ENCODE results near the gene CASK.

Gene CASK, protein sequence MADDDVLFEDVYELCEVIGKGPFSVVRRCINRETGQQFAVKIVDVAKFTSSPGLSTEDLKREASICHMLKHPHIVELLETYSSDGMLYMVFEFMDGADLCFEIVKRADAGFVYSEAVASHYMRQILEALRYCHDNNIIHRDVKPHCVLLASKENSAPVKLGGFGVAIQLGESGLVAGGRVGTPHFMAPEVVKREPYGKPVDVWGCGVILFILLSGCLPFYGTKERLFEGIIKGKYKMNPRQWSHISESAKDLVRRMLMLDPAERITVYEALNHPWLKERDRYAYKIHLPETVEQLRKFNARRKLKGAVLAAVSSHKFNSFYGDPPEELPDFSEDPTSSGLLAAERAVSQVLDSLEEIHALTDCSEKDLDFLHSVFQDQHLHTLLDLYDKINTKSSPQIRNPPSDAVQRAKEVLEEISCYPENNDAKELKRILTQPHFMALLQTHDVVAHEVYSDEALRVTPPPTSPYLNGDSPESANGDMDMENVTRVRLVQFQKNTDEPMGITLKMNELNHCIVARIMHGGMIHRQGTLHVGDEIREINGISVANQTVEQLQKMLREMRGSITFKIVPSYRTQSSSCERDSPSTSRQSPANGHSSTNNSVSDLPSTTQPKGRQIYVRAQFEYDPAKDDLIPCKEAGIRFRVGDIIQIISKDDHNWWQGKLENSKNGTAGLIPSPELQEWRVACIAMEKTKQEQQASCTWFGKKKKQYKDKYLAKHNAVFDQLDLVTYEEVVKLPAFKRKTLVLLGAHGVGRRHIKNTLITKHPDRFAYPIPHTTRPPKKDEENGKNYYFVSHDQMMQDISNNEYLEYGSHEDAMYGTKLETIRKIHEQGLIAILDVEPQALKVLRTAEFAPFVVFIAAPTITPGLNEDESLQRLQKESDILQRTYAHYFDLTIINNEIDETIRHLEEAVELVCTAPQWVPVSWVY

GRCh38 chrX:41923211-41923977 is at the start of gene CASK:
Gene CASK, minus strand, starts transcription at chrX:41923554. Its CDS starts 566 bp downstream, at chrX:41922988.
- peak; percentile 82 for DNase-seq (ENCODE audit: low read depth)

DNA sequence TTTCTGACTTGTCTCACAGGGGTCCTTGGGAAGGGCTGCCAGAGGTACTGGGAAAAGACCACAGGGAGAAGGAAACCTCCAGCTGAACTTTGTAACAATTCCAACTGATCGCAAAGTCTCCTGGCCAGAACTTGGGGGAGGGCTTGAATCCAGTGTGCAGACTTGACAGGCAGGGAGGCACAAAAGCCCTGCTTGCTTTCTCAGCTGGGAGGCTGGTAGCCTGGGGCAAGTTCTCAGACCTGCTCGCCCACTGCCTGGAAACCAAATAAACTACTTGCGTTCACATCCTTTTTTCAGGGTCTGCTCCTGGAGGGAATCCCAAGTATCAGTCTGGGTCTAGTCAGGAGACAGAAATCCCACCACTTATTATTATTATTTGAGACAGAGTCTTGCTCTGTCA is 48.0 kb upstream of the CASK start:
- DNase-seq (ENCODE audit: low read depth), result no peak

DNA sequence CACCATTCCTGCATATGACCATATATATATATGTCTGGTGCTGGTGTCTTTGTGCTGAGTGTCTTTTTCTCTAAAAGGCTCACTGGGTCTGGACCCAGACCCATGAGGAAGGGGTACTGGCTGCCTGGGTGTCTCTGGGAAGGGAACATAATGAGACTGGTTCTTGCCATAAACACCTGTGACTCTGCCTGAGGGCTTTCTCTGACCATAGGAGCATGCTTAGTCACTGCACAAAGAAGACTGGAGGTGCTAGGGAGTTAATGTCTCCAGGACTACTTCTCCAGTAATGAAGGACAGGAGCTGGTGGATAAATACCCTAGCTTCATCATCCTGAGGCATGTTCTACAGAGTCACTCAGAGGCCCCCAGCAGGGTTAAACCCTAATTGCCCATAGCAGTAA is 47.1 kb upstream of the CASK start:
- no peak for DNase-seq (ENCODE audit: low read depth)

GRCh38 chrX:41963348-41963747 is 40.0 kb upstream of the CASK start:
- no peak for DNase-seq (ENCODE audit: low read depth)

DNA sequence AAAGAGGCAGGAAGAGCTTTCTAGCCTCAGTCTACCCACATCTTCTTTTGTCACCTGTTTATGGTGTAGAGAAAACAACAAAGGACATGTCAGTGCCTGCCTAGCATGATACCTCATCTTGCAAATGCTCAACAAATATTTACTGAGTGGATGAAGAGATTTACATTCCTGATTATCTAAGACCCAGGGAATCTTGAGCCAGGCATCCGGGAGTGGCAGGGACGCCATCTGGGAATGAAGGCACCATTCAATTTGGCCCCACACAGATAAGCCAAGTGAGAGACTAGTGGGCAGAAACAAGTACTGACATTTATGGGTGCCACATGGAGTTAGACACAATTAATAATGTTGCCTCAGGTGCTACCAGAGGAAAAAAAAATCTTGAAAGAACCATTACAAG is 36.8 kb upstream of the CASK start:
- DNase-seq (ENCODE audit: low read depth), result no peak

GRCh38 chrX:41958861-41959260 is 35.5 kb upstream of the CASK start:
- DNase-seq (ENCODE audit: low read depth), result no peak

DNA sequence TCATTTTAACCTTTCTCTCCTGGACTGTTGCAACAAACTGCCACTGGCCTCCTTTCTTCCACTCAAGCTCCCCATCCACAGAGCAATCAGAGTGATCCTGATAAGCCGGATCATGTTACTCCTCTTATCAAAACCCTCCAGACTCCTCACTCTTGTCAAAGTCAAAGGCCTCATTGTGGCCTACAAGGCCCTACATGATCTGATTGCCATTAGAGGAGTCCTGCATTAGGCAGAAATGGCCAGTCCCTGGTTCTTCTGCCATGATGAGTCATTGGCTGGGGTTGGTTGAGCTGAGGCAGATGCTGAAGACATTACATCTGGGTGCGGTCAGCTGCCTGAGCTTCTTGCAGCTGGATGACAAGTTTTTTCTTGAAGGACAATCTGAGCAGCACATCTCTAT is 32.7 kb upstream of the CASK start:
- no peak for DNase-seq (ENCODE audit: low read depth)

- no peak for DNase-seq (ENCODE audit: low read depth)
These were observed 28.7 kb upstream of the CASK start for GRCh38 chrX:41952102-41952501.

- peak; percentile 39 for DNase-seq (ENCODE audit: low read depth)
These were observed 23.7 kb upstream of the CASK start for GRCh38 chrX:41946989-41947612.

DNA sequence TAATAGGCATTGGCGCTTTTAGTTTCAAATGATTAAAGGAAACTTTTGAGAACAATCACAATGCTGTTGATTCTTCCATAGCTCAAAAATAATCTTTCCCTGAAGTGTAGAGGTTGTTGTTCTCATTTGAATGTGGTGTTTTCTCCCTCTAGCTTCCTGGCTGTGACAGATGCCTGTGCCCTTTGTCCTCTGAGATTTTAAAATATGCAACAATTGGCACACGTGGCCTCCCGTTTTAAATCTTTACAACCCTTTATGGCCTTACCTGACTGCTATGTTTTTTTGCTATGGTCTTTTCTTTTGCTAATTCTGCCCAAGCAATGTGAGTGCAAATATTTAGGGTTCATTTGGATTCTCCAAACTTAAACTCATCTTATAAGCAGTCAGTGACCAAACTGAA is 22.9 kb upstream of the CASK start:
- DNase-seq (ENCODE audit: low read depth), result no peak

DNA sequence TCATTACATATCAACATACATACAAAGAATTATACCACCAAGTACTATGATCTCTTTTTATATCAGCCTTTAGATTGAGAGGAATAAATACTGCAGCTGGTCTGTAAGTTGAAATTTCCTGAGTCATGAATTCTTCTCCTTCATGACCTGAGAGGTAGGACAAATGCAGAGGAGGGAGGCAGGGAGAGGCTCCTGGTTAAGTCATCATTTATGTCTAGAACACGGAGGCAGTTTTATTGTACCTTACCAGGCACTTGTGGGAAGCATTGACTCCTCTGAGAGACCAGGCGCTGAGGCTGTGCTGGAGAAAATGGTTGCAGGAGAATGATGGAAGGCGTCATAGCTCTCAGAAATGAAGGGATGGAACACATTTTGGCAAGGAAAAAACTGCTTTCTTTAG is 12.5 kb upstream of the CASK start:
- no peak for DNase-seq (ENCODE audit: low read depth)

DNA sequence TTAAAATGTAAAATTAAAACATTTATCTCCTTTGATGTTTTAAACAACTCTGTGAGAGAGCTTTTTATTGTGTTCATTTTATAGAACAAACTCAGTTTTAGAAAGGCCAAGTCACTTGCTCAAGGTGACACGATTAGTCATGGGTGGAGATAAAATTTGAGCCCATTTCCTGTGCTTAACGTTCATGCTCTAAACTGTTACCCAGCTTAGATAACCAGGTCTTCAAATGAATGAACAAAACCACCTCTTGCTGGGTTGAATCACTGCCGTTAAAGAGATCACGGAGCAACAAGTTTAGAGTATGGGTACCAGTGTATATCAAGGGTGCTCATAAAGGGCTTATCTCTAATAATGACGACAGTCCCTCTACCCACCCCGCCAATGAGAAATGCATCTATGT is 10.2 kb upstream of the CASK start:
- no peak for DNase-seq (ENCODE audit: low read depth)

- DNase-seq (ENCODE audit: low read depth), result no peak
These were observed 9.5 kb upstream of the CASK start for GRCh38 chrX:41932885-41933284.

DNA sequence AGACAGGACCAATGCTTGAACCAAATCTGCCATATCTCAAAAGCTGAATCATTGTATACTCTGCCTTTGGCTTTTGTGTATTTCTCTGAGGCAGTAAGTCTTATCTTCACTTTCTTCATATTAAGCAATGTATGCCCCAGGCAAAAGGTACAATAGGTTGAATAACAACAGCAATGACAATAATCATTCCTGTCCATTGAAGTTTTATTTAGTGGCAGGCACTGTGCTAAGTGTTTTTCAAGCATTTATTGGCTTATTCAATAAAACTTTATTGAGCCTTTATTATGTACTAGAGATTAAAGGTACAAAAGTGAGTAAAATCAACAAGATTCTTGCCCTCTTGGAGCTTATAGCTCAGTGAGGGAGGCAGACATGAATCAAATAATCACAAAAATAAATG is 8.2 kb upstream of the CASK start:
- DNase-seq (ENCODE audit: low read depth), result no peak

GRCh38 chrX:41923978-41924683 is 777 bp upstream of the CASK start:
- DNase-seq (ENCODE audit: low read depth), result peak; percentile 26

- DNase-seq (ENCODE audit: low read depth), result no peak
These were observed 763 bp downstream of the CASK start for GRCh38 chrX:41922431-41923151.

DNA sequence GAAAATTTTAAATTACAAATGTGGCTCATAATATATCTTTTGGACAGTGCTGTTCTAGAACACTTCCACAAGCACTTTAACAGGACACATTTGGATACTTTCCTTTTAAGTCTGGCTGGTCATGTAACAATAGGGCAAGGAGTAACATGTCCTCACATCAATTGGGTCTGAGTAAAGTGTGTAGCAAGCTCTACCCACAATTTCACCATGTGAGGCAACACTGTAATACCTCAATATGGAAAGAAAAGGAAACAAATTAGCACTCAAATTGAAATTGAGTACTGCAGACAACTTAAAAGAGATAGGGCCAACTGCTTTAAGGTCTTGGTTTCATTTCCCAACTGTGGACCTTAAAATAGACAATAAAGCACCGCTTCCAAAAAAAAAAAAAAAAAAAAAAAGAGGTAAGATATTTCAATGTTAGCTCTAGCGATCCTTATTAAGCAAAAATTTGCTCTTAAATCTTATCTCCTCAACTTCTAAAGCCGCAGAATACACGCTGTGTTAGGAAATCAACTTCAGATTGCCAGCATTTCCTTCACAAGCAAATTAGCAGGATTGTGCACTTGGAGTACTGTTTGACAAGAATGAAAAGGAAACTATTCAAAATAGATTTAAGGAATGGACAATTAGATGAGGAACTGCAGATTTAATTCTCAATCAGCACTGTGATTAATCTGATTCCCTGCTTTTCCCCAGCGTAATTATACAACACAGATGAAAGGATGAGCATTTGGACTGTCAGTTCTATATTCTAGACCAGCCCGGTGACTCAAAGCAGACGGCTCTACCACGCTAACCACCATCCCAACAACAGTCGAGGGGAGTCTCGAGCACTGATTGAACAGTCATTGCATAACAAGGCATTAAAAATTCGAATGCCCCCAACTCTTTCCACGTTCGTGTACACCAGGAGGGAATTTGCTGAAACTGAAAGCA is 1.6 kb downstream of the CASK start:
- peak; percentile 78 for DNase-seq (ENCODE audit: low read depth)

- no peak for DNase-seq (ENCODE audit: low read depth)
These were observed 3.5 kb downstream of the CASK start for GRCh38 chrX:41919870-41920269.

- no peak for DNase-seq (ENCODE audit: low read depth)
These were observed 5.8 kb downstream of the CASK start for GRCh38 chrX:41917517-41917916.

Measured in amniotic epithelial cell (primary cell).